ENCODE results near the gene GMIP.

Gene GMIP

DNA sequence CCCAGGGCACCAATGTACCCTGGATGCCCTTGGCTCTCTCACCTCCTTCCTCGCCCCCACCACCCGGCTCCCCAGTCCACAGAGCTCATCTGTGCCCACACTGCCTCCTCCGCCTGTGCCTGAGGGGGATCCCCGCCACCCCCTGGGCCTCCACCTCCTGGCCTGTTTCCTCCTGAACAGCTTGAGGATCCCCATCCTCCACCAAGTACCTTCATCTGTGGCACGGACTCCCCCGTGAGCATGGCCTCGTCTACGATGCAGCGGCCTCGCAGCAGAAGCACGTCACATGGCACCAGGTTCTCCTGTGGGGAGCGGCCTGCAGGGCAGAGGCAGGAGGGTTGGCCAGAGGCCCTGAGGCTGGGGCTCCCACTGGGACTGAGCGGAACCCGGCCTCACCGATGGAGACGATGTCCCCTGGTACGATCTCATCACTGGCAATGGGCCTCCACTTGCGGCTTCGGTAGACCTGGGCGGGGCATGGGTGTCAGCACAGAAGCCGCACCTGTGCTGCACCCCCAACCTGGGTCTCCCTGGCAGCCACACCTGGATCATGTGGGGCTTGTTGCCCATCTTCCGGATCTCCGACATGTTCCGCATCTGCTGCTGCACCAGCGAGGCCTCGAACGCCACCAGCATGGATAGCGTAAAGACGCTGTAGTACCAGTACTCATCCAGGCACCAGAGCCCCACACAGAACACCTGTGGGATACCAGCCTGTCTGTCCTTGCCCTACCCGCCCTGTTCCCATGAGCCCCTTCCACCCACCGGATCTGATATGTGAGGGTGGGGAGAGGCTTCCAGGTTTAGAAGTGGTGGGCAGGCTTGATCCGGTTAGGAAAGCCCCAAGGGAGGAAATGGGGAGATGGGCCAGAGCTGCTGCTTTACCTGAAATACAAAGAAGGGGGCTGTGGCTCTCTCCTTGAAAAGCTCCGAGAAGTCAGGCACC lies 13.3 kb upstream of the GMIP start:
- H3K4me3 ChIP-seq (ENCODE audit: low read depth, low read length): no peak overlapping the region
- TF ChIP-seq, protein P1, sequence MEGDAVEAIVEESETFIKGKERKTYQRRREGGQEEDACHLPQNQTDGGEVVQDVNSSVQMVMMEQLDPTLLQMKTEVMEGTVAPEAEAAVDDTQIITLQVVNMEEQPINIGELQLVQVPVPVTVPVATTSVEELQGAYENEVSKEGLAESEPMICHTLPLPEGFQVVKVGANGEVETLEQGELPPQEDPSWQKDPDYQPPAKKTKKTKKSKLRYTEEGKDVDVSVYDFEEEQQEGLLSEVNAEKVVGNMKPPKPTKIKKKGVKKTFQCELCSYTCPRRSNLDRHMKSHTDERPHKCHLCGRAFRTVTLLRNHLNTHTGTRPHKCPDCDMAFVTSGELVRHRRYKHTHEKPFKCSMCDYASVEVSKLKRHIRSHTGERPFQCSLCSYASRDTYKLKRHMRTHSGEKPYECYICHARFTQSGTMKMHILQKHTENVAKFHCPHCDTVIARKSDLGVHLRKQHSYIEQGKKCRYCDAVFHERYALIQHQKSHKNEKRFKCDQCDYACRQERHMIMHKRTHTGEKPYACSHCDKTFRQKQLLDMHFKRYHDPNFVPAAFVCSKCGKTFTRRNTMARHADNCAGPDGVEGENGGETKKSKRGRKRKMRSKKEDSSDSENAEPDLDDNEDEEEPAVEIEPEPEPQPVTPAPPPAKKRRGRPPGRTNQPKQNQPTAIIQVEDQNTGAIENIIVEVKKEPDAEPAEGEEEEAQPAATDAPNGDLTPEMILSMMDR (IDR thresholded peaks at IDR 0.05; ENCODE audit: insufficient read depth, low read depth, low read length, missing control alignments): no peak
- no peak for DNase-seq (ENCODE audit: low read depth)

DNA sequence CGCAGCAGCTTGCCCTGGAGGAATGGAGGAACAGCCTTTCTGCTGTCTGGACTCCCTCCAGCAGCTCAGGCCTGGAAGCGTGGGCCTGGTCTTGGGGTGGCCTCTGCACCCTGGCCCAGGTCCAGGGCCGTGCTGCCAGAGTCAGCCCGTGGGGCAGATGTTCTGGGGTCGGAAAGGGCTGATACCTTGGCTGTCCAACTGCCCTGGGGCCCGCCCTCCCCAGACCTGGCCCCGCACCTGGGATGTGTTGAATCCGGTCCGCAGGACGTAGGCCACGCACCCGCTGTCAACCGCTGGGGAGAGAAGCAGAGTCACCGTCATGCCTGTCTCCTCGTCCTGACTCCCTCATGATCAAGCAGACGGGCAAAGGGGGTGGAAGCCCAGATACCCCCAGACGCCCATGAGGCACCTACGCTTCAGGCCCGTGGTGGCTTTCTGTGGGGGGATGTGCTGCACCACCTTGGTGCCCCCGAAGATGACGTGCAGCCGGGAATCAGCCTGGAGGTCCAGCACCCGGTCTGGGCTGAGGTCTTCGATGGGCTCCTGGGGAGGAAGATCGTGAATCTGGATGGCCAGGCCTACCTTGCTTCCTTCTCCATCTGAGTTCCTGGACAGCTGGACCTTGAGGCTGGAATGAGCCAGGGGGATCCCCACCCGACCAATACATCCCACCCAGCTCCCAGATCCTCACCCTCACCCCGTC lies 12.3 kb upstream of the GMIP start:
- no peak for DNase-seq (ENCODE audit: low read depth)
- no peak overlapping the region for H3K4me3 ChIP-seq (ENCODE audit: low read depth, low read length)
- TF ChIP-seq, protein P1 (IDR thresholded peaks at IDR 0.05; ENCODE audit: insufficient read depth, low read depth, low read length, missing control alignments): no peak

DNA sequence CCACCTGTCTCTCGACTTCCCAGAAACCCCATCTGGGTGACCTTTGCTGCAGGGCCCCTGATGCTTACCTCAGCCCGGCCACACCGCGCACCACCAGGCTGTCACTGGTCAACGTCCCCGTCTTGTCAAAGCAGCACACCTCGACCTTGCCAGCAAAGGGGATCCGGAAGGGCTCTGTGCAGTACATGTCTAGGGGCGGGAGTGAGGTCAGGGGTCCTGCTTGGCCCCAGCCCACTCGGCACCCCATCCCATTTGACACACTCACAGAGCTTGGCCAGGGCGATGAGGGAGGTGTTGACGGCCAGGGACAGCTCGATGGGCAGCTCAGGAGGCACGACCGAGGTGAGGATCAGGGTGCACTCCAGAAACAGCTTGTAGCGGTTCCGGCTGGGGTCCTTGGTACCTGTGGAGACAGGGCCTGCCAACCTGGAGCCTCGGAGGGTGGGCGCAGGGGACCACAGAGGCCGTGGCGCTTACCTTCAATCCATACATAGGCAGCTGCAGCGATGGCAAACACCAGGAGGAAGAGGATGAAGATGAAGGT lies 11.7 kb upstream of the GMIP start:
- no peak overlapping the region for H3K4me3 ChIP-seq (ENCODE audit: low read depth, low read length)
- TF ChIP-seq, protein P1 (IDR thresholded peaks at IDR 0.05; ENCODE audit: insufficient read depth, low read depth, low read length, missing control alignments): no peak
- no peak for DNase-seq (ENCODE audit: low read depth)

DNA sequence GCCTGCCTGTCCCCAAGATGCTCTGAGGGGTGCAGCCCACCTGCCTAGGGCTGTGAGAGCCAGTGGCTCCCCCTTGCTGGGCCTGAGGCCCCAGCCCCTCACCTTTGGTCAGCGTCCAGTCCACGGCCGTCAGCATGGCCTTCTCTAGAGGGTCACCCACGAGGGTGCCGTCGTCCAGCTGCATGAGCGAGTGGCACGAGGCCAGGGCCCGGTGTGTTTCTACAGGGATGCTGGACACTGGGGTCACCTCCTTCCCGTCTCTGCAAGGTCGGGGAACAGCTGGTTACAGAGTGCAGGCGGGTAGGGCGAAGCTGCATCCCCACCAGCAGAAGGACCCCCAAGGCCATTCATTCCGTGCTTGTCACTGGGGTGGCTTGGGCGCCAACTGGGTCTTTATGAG lies 11.0 kb upstream of the GMIP start:
- H3K4me3 ChIP-seq (ENCODE audit: low read depth, low read length): no peak overlapping the region
- TF ChIP-seq, protein P1 (IDR thresholded peaks at IDR 0.05; ENCODE audit: insufficient read depth, low read depth, low read length, missing control alignments): no peak
- DNase-seq (ENCODE audit: low read depth): no peak

DNA sequence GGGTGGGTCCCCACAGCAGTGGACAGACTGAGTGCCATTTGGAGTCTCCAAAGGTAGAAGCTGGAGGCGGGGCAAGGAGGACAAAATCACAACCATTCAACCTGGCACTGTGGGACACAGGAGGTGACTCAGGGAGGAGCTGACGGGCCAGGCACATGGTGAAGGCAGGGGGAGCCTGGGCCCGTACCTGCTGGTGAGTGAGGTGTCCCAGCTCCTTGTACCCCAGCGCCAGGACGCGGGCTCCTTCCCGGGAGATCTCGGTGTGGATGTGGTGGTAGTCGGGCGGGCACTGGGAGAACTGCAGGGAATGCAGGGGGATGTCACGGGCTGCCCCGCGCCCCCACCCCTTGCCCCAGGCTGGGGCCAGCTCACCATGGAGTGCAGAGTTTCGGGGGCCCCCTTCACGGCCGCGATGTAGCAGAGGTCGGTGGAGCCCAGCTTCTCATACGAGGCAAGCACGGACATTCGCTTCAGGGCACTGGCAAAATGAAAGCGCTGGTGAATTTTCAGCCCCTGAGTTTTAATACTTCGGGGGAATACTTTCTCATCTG lies 10.2 kb upstream of the GMIP start:
- no peak for DNase-seq (ENCODE audit: low read depth)
- TF ChIP-seq, protein P1 (IDR thresholded peaks at IDR 0.05; ENCODE audit: insufficient read depth, low read depth, low read length, missing control alignments): no peak

DNA sequence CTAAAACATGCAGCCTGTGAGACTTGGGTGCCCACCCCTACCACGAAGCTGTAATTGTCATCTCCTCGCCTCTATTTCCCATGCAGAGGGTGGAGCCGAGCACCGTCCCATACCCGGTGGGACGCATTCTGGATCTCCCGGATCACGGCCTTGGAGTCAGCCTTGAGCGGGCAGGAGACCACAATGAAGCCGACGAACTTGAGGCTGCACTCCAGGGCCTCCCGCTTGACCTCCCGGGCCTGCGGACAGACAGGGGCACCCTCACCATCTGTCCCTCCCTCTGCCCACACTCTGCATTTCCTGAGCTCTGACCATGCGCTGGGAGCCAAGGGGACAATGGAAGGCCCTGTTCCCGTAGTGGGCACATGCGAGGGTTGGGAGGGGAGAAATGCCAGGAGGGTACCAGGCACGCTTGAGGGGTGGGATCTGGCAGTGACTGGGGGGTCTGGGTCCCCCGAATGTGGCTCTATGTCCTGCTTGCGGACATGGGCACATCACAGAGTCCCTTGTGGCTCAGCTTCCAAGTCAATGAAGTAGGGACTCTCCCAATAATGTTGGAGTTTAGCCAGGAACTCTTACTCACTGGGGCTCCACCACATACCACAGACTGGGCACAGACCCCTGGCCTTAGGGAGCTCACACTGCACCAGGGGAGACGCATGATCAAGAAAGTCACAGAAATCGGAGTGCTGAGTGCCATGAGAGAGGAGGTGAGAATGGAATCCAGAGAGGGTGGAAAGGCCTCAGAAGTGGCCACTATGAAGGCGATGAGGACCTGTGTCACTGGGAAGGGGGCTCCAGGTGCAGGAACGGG lies 9.2 kb upstream of the GMIP start:
- no peak overlapping the region for H3K4me3 ChIP-seq (ENCODE audit: low read depth, low read length)
- DNase-seq (ENCODE audit: low read depth): no peak
- TF ChIP-seq, protein P1 (IDR thresholded peaks at IDR 0.05; ENCODE audit: insufficient read depth, low read depth, low read length, missing control alignments): no peak

More for the DNA sequence above, 10.2 kb upstream of the GMIP start:
- H3K4me3 ChIP-seq (ENCODE audit: low read depth, low read length): no peak overlapping the region

Data from GM12865 (cell line).